GM21515 (cell line): ENCODE data around the gene TBATA.
A peak's percentile ranks its signal among the peaks of the same experiment; 100 is the strongest.

Experiments
- ATAC-seq: cut with Tn5 transposase; IDR thresholded peaks from one replicate; pipeline ENCODE4 v1.9.1; 2021; ENCODE audit not compliant: unreplicated experiment

Gene TBATA

DNA sequence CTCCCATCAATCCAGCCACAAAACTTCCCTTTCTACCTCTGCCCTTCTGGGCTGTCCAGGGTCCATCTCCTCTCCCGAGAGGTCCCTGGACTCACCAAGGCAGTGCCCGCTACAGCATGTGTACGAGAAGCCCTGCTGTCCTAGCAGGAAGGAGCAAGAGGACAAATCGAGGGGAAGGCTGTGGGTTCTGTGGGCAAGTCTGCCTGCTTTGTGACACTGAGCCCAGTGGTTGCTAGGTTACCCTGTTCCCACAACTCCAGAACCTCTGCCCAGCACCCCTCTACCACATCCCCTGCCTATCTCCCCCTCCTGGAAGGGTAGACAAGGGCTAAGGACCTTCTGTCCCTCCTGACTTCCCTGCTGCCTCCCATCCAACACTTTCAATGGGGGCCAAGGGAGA is at the start of gene TBATA:
TSS of gene TBATA (minus strand) at position 188 of the 400 bp plus-strand sequence. CDS start 1,998 bp downstream, outside the sequence.
- no peak for ATAC-seq

GRCh38 chr10:70834441-70835151 is 49.4 kb upstream of the TBATA start:
- no peak for ATAC-seq

DNA sequence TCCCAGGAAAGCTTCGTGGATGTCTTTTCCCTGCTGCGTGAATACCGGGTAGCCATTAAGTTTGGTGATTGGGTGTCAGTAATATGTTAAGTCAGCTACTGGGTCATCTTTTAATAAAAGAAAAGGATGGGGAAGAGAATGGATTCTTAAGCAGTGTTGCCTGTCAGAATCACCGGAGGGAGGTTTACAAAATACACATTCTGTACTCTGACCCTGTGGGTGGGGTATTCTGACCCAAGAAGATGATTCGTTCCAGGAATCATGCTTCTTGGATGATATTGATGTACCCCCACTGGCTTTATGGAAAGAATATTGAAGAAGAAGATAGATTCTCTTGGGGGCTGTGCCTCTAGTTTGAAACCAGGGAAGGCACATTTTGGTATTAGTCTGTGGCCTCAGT is 48.8 kb upstream of the TBATA start:
- ATAC-seq, result no peak

DNA sequence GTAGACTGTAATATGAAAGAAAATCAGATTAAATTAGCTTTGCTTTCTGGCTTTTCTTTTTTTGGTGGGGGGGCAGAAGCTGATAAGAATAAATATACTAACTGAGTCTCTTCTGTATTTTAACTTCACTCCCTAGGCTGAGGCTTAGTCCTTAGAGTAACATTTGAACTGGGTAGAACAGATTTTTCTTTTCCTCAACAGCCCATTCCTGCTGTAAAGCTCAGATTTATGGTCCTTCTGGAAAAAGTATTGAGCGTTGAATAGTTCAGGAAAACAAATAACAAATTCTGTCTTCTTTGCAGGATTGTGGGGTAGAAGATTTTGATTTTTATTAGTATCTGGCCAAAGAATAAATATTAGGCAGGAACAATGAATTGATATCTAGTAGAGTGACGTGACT is 48.4 kb upstream of the TBATA start:
- no peak for ATAC-seq

GRCh38 chr10:70832852-70833528 is 47.8 kb upstream of the TBATA start:
- ATAC-seq, result no peak

DNA sequence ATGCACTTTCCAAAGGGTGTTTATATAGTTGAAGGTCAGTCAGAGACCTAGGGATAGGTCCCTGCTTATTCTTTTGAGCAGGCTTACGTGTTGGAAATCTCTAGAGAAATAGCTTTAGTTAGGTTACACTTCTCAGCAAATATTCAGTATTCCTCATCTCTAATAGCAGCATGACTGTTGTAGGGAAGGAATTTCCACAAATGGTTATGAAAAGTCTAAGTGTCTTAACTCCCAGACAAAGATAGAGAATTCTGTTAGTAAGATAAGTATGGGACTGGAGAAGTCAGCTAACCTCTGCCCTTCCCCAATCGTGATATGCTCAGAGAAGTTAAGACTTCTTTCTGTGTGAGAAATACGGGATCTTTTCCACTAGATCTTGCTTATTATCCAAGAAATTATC is 47.0 kb upstream of the TBATA start:
- ATAC-seq, result no peak

GRCh38 chr10:70830164-70830563 is 45.0 kb upstream of the TBATA start:
- no peak for ATAC-seq

DNA sequence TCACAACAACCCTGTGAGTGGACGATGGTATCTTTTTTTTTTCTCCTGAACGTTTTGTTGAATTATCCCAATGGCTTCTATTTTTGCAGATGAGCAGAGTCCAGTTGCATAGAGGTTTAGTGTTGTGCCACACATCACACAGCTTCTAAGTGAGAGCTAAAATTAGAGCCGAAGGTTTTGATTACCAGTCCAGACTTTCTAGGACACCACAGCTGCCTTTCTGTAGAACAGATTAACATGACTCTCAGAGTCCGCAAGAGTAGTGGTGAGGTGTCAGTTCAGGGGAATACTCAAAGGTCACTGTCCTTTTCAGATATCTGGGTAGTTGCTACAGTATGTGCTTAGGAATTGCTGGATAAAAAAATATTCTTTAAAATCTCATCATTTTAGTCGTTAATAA is 44.4 kb upstream of the TBATA start:
- ATAC-seq, result no peak

DNA sequence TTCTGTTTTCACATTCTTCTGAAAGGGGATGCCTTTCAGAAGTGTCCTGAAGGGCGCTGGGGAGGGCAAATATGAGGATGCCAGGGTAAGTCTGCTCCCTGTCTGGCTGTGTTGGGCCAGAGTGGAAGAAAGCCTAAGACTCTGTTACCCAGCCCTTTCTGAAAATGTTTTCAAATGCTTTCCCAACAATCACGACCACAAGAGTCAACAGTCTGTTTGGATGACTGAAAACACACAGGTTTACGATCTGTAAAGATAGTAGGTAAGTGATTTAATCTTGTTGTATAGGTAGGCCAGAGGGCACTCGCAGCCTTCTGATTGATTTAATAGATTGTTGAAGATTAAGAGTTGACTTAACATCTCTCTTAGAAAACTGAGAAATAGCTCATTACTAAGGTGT is 43.7 kb upstream of the TBATA start:
- ATAC-seq, result no peak

- no peak for ATAC-seq
These were observed 42.0 kb upstream of the TBATA start for GRCh38 chr10:70827086-70827757.

GRCh38 chr10:70822076-70822820 is 37.1 kb upstream of the TBATA start:
- no peak for ATAC-seq

GRCh38 chr10:70820976-70821750 is 36.0 kb upstream of the TBATA start:
- no peak for ATAC-seq

GRCh38 chr10:70816220-70816894 is 31.2 kb upstream of the TBATA start:
- ATAC-seq, result peak; percentile 34

DNA sequence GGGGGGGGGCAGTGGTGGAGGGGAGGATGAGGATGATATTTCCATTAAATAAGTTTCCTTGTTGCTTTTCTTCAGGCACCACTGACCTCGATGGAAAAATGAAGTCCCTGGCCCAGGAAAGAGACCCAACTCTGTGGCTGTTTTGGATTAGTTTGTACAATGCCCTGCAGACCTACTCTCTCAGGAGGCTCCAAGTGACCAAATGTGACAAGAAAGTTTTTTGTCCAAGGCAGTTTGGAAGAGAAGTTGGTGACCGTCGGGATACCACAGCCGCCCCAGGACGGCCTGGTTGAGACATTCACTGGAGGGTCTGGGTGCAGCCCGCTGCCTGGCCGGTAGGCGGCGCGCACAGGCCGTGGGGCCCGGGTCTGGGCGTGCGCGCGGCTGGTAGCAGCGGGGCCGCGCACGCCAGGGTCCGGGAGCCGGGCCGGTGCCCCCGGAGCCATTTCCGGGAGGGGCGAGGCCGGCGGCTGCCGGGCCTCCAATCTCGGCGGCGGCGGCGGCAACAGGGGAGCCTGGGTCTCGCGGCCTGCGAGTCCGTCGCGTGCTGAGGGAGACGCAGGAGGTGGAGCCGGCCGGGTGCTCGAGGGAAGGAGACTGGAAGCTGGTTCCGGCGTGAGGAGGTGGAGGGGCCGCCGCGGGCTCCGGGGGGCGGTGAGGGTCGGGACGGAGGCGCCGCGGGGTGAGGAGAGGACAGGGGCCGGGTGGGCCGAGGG is 30.5 kb upstream of the TBATA start, which contains the start of gene SGPL1:
TSS of gene SGPL1 (plus strand) at position 445 of the 716 bp plus-strand sequence. CDS start 906 bp downstream, outside the sequence.
- peak; percentile 87 for ATAC-seq

- no peak for ATAC-seq
These were observed 28.9 kb upstream of the TBATA start for GRCh38 chr10:70814126-70814525.

DNA sequence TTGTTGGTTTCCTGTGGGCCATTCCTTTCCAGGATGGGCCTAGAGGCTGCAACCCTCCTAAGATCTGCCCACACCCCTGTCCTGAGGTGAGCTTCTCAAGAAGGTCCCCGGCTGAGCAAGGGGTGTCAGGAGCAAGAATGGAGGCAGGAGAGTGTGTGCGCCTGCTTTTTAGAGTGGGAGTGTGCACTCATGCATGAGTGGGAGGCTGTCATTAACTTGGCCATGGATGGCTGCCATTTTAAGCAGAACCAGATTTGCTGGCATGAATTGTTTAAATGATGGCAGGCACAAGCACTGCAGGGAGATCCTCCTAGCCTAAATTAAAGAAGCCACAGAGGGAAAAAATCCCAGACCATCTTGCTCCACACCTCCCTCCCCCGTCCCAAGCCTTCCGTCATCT is 27.6 kb upstream of the TBATA start:
- ATAC-seq, result no peak

- no peak for ATAC-seq
These were observed 26.7 kb upstream of the TBATA start for GRCh38 chr10:70811881-70812280.

GRCh38 chr10:70810967-70811366 is 25.8 kb upstream of the TBATA start:
- no peak for ATAC-seq

GRCh38 chr10:70809726-70810125 is 24.5 kb upstream of the TBATA start:
- no peak for ATAC-seq
